Stimulated activated CD8-positive, alpha-beta memory T cell treated with anti-CD3 and anti-CD28 coated beads, Interleukin-7, amount 100 ng/mL, for 4 hours (primary cell): ENCODE data around the gene TRABD.

Source experiments
- DNase-seq, 2 donors: peaks; one replicate each; pipeline ENCODE4 v3.0.0-alpha.2; 2020; ENCODE audit warnings: low read depth in 2 of 2

The TRABD gene

DNA sequence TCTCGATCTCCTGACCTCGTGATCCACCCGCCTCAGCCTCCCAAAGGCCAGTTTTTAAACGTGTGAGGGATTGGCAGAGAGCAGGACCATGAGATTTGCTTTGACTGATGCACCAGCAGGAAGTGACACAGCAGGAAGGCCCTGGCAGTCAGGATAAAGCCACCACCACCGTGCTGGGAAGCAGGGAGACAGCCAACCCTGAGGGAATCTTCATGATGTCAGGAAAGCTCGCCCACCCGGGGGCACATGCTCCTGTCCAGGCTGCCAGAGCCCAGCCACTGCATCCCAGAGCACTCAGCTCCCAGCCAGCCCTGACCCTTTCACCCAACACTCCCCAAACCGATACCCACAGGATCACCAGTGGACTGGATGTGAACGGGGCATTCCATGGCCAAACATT lies 53.0 kb downstream of the TRABD start:
- no peak for DNase-seq

DNA sequence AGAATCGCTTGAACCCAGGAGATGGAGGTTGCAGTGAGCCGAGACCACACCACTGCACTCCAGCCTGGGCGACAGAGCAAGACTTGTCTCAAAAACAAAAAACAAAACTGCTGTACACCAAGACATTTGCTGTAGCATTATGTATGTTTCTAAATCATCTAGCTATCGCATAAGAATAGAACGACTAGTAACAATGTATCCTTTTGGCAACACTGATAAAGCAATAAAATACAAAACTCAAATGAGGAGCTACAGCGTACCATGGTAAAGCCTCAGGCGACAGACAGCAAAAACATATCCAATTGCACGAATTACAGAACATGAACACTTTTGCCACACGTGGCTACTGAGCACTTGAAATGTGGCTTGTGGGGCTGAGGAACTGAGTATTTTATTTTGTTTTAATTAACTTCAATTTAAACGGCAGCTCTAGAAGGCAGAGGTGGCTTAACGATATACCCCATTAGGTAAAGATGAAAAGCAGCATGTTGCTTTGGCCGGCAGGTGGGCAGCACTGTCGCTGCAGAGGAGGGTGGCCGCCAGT lies 56.8 kb downstream of the TRABD start:
- DNase-seq = no peak

DNA sequence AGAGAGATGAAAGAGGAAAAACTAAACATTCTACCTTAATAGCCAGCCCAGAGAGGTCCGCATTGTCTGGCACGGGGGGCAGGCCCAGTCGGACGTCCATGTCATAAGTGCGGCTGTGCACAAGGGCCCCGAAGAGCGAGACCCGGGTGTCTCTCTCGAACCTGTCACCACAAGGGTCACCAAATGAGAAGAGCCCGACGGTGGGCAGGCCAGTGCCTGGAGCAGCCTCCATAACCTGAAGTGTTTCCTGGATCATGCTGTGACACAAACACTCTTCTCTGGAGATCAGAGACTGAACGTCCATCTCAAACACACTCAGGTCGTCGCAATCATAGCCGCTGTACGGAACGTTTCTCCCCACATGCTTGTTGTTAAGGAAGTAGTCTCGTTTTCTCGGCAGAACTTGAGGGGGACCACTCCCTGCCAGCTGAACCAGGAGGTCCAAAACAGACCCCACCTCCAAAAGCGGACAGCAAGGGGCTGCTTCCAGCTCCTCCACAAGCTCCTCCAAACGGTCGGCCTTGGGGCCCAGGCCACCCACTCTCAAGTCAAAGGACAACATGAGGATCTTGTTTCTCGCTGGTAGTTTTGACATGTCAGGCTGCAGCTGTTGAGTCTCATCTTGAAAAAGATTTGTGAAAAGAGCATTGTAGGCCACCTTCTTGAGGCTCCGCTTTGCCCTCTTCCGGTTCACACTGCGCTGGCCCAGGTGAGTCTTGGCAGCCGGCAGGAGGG lies 58.1 kb downstream of the TRABD start:
- DNase-seq = no peak

DNA sequence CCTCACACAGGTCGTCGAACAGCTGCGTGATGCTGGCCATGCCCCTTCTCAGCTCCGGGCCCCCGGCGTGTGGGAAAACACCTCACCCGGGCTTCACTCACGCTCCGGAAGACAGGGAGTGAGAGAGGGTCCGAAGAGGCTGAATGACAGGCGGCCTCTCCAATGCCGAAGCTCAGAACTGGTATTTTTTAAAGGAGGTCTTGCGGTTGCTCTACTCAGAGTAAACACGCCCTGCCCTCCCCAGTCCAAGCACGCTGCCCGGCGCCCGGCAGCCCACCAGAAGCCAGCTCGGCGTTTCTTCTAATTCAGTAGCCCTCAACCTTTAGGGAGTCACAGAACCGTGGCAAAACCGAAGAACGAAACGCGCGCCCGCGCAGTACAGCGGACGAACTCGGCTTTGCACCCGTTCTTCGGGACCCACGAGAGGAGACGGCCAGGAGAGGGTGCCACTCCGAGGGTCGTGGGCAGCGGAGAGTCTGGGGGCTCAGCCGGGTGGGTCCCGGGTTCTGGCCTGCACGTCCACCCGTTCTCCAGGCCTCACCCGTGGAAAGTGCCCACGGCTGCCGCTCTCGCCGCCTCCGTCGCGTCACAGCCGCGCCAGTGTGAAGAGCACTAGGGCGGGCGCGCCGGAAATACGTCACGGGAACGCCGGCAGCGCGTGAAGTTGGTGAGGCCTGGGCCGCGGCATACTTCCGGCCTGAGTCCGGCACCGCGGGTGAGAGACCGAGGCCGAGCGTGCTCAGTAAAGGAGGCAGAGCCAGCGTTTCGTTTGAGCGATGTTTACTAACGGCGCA lies 58.9 kb downstream of the TRABD start, which contains the start of gene TUBGCP6:
TUBGCP6 (minus strand) TSS at position 604 of the 794 bp plus-strand sequence; CDS start at position 40, 564 bp downstream.
- peak; percentile 82 to 93 for DNase-seq

DNA sequence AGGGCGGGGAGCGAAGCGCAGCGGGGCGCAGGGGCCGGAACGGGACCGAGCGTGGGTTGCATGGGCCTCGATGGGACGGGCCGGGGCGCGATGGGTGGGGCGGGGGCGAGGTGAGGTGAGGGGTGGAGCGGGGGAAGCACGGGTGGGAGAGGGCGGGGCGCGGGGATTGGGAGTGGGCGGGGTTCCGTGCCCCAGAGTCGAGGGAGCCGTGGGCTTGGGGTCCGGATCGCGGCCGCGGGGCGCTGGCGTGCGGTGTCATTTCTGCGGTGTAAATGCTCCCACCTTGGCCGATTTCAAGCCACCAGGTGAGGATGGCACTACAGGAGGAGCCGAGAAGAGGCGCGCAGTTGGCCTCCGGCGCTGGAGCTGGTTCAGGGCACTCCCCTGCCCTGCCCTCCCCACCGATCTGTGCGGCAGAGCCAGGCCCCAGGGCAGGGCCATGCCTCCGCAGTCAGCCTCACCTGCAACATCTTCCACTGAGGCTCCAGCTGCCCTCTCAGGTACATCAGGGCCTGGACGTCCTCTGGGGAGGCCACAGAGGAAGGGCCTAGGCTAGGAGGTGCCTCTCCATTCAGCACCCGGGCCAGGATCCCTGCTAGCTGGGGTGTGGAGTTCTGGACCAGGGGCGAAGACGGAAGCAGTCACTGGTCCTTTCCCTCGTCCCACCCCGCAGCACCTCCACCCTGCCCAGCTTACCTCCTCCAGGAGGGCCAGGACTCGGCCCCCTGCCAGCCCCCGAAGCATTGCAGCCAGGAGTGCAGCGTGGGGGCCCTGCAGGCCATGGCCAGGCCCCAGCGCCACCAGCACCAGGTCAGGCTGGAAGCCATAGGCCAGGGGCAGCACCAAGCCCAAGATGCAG lies 59.7 kb downstream of the TRABD start:
- no peak for DNase-seq

DNA sequence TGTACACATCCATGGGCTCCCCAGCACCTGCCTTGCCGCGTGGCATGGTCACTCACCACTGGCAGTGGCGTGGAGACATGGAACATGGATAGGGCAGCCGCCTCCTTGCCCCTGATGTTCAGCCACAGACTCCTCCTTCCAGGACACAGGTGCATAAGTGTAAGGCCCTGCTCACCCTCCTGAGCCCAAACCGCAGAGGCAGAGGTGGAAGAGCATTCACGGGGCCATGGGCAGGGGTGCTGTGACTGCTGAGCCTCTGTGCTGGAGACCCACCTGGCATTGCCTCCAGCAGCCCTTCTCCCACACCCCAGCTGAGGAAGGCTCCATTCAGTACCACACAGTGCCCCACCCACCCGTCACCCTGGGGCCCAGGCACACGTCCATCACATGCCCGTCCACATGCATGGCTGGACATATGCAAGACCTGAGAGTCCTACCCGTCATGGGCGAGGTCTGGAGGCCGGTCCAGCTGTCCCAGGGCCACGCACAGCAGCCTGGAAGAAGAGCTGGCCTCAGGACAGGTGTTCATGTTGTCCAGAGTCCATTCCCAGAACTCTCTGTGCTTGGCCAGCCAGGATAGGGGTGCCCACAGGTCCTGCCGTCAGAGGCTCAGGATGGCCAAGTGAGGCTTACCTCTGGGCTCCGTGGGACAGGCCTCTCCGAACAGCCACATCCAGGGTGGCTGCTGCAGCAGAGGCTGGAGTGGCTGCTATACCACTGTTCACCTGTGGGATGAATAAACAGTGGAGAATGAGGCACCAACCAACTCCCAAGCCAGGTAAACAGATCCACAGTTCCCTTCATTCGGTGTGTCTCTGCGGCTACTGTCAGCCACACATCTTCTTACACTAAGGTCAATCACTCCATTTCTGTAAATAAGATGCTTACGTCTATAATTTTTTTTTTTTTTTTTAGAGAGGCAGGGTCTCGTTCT lies 60.8 kb downstream of the TRABD start:
- DNase-seq = no peak

DNA sequence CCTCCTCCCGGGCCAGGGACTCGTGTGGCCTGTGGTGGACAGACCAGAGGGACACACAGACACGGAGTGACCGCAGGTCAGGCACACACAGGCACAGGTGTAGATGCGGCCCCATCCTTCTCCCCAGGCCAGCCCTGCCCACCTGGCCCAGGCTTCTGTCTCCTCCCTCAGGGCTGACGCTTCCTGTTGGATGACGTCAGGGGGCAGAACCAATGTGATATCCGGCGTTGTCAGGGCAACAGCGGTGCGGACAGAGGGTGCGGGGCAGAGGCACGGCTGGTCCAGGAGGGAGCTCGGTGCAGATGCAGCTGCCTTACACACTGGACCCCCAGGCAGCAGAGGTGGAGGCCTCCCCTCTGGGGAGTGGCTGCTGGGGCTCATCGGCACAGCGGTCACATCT lies 62.0 kb downstream of the TRABD start:
- no peak for DNase-seq

DNA sequence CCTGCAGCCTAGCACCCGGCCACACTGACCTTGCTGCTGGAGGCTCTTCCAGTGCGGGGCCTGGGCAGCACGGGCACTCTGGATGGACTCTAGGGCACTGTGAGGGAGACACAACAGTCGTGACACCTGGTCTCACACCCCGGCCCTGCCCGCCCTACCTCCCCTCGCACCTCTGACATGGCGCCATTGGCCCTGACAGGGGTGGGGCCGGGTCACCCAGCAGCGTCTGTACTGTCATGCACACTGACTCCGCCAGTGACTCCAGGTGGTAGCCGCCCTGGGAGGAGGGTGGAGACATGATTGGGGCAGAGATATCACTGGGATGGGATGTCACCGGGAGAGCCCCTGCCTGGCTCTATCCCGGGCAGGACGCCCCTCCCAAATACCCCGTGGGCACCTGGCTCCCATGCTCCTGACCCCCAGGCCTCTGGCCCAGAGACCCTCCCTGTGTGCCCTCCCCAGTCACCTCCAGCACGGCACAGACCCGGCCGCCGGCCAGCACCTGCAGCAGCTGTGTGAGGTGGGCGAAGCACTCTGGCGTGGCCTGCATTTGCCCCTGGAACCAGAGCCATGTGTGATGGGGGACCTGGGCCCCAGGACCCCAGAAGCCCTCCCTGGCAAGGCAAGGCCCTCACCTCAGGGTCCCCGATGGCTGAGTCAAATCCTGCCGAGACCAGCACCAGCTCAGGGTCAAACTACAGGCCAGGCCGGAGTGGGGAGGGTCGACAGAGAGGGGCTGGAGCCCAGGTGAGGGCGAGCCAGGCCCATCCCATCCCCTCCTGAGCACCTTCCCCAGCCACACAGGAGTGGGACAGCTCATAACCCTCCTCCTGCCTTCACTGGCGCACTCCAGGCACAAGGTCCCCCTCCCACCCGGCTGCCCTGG lies 62.7 kb downstream of the TRABD start:
- no peak for DNase-seq
